Neuronal stem cell (in vitro differentiated cells): ENCODE measurements around the gene BCAS3.
A peak's percentile ranks its signal among the peaks of the same experiment; 100 is the strongest.

Source experiments
- DNase-seq: peaks from one replicate; pipeline ENCODE4 v3.0.0-alpha.2; 2013; ENCODE audit warnings: low spot score
- H2AFZ ChIP-seq: one replicate; pipeline ENCODE4 v1.6.1; 2013; ENCODE audit warnings: mild to moderate bottlenecking, low read length, inconsistent platforms
- H2AK5ac ChIP-seq: 2 replicates; pipeline ENCODE4 v1.6.1; 2013; ENCODE audit warnings: low read depth, mild to moderate bottlenecking, inconsistent platforms, low read length, moderate library complexity, mixed read lengths
- H2BK120ac ChIP-seq: 2 replicates; pipeline ENCODE4 v1.6.1; 2013; ENCODE audit warnings: low read depth, mild to moderate bottlenecking, inconsistent platforms, low read length, moderate library complexity, mixed read lengths
- H2BK12ac ChIP-seq: one replicate; pipeline ENCODE4 v1.6.1; 2013; ENCODE audit warnings: low read length, inconsistent platforms
- H2BK15ac ChIP-seq: 2 replicates; pipeline ENCODE4 v1.6.1; 2013; ENCODE audit warnings: mild to moderate bottlenecking, low read length, inconsistent platforms, mixed read lengths
- H2BK5ac ChIP-seq: one replicate; pipeline ENCODE4 v1.6.1; 2013; ENCODE audit warnings: inconsistent platforms, mild to moderate bottlenecking, low read length, moderate library complexity
- H3K14ac ChIP-seq: one replicate; pipeline ENCODE4 v1.6.1; 2013; ENCODE audit warnings: low read length, inconsistent platforms
- H3K18ac ChIP-seq: 2 replicates; pipeline ENCODE4 v1.6.1; 2013; ENCODE audit warnings: low read length, inconsistent platforms
- H3K23ac ChIP-seq: 2 replicates; pipeline ENCODE4 v1.6.1; 2013; ENCODE audit warnings: low read depth, mild to moderate bottlenecking, mixed read lengths, low read length, inconsistent platforms; ENCODE audit not compliant: poor library complexity
- H3K27ac ChIP-seq: replicated peaks from 3 replicates; pipeline ENCODE4 v1.5.1; 2013; ENCODE audit warnings: low read length, inconsistent platforms
- H3K27me3 ChIP-seq, 3 experiments: 2 replicates each; pipeline ENCODE4 v1.6.1; 2013; ENCODE audit warnings: low read length in 3 of 3, mild to moderate bottlenecking in 2 of 3, inconsistent platforms in 1 of 3, low read depth in 1 of 3, mixed read lengths in 1 of 3, moderate library complexity in 1 of 3; ENCODE audit not compliant: control insufficient read depth in 3 of 3, insufficient read depth in 3 of 3
- H3K36me3 ChIP-seq, 2 donors: replicated peaks in 1 of 2; 2 replicates each; pipeline ENCODE4 v1.6.1; 2013; ENCODE audit warnings: low read length in 2 of 2; ENCODE audit not compliant: control insufficient read depth in 2 of 2, insufficient read depth in 2 of 2
- H3K4ac ChIP-seq: 2 replicates; pipeline ENCODE4 v1.6.1; 2013; ENCODE audit warnings: inconsistent platforms, mild to moderate bottlenecking, low read length, moderate library complexity
- H3K4me1 ChIP-seq, 2 donors: 1 replicate in 1 of 2; 2 replicates in 1 of 2; pipeline ENCODE4 v1.6.1; 2013; ENCODE audit warnings: low read length in 2 of 2, low read depth in 1 of 2; ENCODE audit not compliant: control insufficient read depth in 2 of 2, insufficient read depth in 1 of 2
- H3K4me2 ChIP-seq: one replicate; pipeline ENCODE4 v1.6.1; 2013; ENCODE audit warnings: mild to moderate bottlenecking, low read length, inconsistent platforms; ENCODE audit not compliant: insufficient read depth, poor library complexity, severe bottlenecking
- H3K4me3 ChIP-seq, 2 donors: 2 replicates each; pipeline ENCODE4 v1.5.1; 2013; ENCODE audit warnings: low read length in 2 of 2, mild to moderate bottlenecking in 2 of 2, inconsistent platforms in 1 of 2, moderate library complexity in 1 of 2
- H3K79me1 ChIP-seq: one replicate; pipeline ENCODE4 v1.6.1; 2013; ENCODE audit warnings: low read depth, mild to moderate bottlenecking, inconsistent platforms, low read length, moderate library complexity
- H3K9ac ChIP-seq: one replicate; pipeline ENCODE4 v1.6.1; 2013; ENCODE audit warnings: mild to moderate bottlenecking, low read depth, low read length, inconsistent platforms; ENCODE audit not compliant: poor library complexity
- H3K9me3 ChIP-seq, 2 donors: replicated peaks in 1 of 2; 2 replicates each; pipeline versions ENCODE3 to v1.6.1; 2013; ENCODE audit warnings: low read length in 2 of 2, mild to moderate bottlenecking in 2 of 2, inconsistent platforms in 1 of 2, low read depth in 1 of 2, mixed read lengths in 1 of 2, moderate library complexity in 1 of 2; ENCODE audit not compliant: control insufficient read depth in 2 of 2, insufficient read depth in 1 of 2
- H4K8ac ChIP-seq: one replicate; pipeline ENCODE4 v1.6.1; 2013; ENCODE audit warnings: low read depth, mild to moderate bottlenecking, inconsistent platforms, low read length, moderate library complexity
- H4K91ac ChIP-seq: one replicate; pipeline ENCODE4 v1.6.1; 2013; ENCODE audit warnings: low read length, low read depth, mild to moderate bottlenecking, inconsistent platforms; ENCODE audit not compliant: poor library complexity
- WGBS, 2 donors: extraction: QIAGEN DNeasy Blood & Tissue Kit; methylation state at CpG; one replicate each; pipeline ENCODE4 v1.1.7; 2013; ENCODE audit warnings: missing lambda C conversion rate in 2 of 2, mixed read lengths in 1 of 2; ENCODE audit not compliant: insufficient read length in 2 of 2, insufficient replicate concordance in 1 of 2; ENCODE audit errors: extremely low coverage in 2 of 2; 5-methylcytosine and 5-hydroxymethylcytosine counted together

The BCAS3 gene

DNA sequence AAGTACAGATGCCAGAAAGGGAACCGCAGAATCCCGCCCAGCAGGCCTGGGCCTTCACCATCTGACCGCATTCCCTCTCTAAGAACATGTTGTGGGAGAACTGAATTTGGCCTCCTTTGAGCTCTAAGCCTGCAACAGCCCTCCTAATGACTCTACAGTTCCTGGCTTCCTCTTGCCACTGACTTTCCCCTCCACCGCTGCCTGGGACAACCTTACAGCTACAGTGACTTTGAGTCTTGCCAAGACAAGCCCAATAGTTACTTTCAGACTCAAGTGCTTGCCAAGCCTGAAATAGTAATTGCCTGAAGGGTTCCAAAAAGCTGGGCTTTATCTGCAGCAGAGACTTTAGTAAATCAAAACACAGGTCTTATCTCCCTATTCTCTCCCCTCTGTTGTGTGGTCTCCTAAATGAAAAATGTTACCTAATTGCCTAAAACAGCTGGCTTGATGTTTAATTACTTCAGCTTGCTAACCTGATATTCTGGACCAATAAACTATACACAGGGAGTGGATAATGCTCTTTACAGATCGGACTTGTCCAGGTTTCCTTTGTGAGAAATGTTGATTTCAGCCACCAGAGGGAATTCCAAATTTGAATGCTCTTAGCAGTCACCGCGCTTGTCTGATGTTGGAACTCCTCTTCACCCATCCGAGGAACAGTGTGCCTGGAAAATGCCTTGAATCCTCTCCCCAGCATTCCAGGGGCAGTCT is 636.9 kb downstream of the BCAS3 start:
- no peak overlapping the region for H2BK12ac ChIP-seq
- no peak overlapping the region for H2AFZ ChIP-seq
- no peaks in the 10 kb centered on the region for H3K79me1 ChIP-seq
- no peak overlapping the region for H2BK120ac ChIP-seq
- H3K4ac ChIP-seq: no peak overlapping the region
- H3K4me3 ChIP-seq: no peak overlapping the region
- no peak overlapping the region for H2BK15ac ChIP-seq
- H2AK5ac ChIP-seq: no peak overlapping the region
- H3K27me3 ChIP-seq: no peaks in the 10 kb centered on the region
- no peak overlapping the region for H3K27ac ChIP-seq
- H3K14ac ChIP-seq: no peak overlapping the region
- no peak overlapping the region for H3K4me2 ChIP-seq
- no peak for DNase-seq
- no peak overlapping the region for H4K8ac ChIP-seq
- no CpG with 5 or more reads among the region's 8 CpGs for WGBS, 2 donors
- no peak overlapping the region for H3K18ac ChIP-seq
- H3K4me1 ChIP-seq: no peaks in the 10 kb centered on the region
- no peak overlapping the region for H3K23ac ChIP-seq
- no peak overlapping the region for H2BK5ac ChIP-seq
- H3K36me3 ChIP-seq: no peaks in the 10 kb centered on the region
- H4K91ac ChIP-seq: no peak overlapping the region
- H3K9me3 ChIP-seq: no peaks in the 10 kb centered on the region
- H3K9ac ChIP-seq: no peak overlapping the region

DNA sequence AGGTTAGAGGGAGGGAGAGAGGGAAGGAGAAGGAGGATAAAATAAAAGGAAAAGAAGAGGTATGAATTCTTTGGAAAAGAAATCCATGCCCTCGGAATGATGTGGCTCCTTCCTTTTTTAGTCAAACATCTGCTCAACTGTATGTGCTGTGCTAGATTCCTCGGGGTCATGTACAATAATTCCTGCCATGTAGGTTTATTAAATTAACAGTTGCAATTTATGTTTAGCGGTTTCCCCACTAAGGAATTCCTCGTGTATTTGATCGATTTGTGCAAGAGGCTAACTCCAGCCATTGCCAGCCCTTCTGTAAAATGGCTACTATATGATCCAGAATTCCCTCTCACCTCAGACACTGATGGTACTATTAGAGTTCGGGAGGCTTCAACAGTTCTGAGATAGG is 639.0 kb downstream of the BCAS3 start:
- Histone ChIP-seq H3K4me2 (no peak overlapping the region), H2BK12ac (no peak overlapping the region), H3K4ac (no peak overlapping the region), H3K18ac (no peak overlapping the region), H3K79me1 (no peaks in the 10 kb centered on the region), H3K9me3 (no peaks in the 10 kb centered on the region), H3K4me1 (peaks cover 4 to 5% of the 10 kb centered on the region in 2 donors), H3K27me3 (no peaks in the 10 kb centered on the region), H2BK15ac (no peak overlapping the region), H3K36me3 (no peaks in the 10 kb centered on the region), H3K27ac (no peak overlapping the region), H3K9ac (no peak overlapping the region), H3K4me3 (no peak overlapping the region), H2BK120ac (no peak overlapping the region), H2AFZ (no peak overlapping the region), H4K8ac (no peak overlapping the region), H4K91ac (no peak overlapping the region), H3K23ac (no peak overlapping the region), H2BK5ac (no peak overlapping the region), H3K14ac (no peak overlapping the region), H2AK5ac (no peak overlapping the region)
- no peak for DNase-seq
- WGBS, 2 donors: no CpG with 5 or more reads among the region's 6 CpGs

DNA sequence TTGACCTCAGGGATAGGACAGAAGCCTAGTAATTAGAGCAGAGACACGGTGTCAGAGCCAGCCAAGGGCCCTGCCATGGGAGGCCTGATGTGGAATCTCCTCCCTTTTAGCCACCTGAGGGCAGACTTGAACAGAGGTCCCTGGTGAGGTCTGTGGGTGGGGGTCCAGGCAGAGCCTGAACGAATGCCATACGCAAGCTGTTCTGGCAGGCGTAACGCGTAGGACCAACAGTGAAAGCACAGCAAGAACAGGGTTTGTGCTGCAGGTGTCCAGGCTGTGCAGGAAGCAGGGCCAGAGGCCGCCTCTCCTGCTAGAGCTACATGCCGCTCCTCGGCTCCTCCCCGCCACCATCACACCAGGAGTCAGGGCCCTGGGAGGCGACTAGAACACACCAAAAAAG is 640.1 kb downstream of the BCAS3 start:
- Histone ChIP-seq H3K9ac (no peak overlapping the region), H3K4me3 (no peak overlapping the region), H3K23ac (no peak overlapping the region), H3K14ac (no peak overlapping the region), H3K9me3 (no peaks in the 10 kb centered on the region), H3K4me2 (no peak overlapping the region), H3K4ac (no peak overlapping the region), H4K8ac (no peak overlapping the region), H2AFZ (no peak overlapping the region), H2BK5ac (no peak overlapping the region), H3K4me1 (peaks cover 4 to 8% of the 10 kb centered on the region in 2 donors), H2AK5ac (no peak overlapping the region), H3K27me3 (no peaks in the 10 kb centered on the region), H4K91ac (no peak overlapping the region), H2BK12ac (no peak overlapping the region), H3K18ac (peak overlapping the region; percentile 11), H3K79me1 (no peaks in the 10 kb centered on the region), H2BK120ac (no peak overlapping the region), H3K36me3 (no peaks in the 10 kb centered on the region), H3K27ac (no peak overlapping the region), H2BK15ac (no peak overlapping the region)
- no CpG with 5 or more reads among the region's 11 CpGs for WGBS, 2 donors
- no peak for DNase-seq

DNA sequence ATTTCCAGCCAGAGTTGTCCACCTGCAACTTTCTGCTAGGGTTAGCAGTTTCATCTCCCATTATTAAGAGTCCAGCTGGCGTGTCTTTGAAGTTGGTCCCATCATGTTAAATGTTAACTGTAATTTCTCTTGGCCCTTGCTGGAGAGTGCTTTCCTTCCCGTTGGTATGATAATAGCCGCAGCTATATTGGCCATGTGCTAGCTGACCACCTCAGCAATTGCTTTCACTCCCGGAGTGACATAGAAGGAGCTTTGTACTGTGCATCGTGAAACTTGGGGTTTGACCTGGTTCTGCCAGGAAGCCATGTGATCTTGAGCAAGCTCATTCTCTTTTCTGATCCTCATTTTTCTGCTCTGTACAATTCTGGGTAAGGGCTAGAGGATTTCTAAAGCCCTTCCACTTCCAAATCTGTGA is 641.0 kb downstream of the BCAS3 start:
- H3K27me3 ChIP-seq: no peaks in the 10 kb centered on the region
- H2AK5ac ChIP-seq: no peak overlapping the region
- H3K4me3 ChIP-seq: no peak overlapping the region
- no peaks in the 10 kb centered on the region for H3K36me3 ChIP-seq
- no peak overlapping the region for H3K4ac ChIP-seq
- no peak for DNase-seq
- no peak overlapping the region for H2BK120ac ChIP-seq
- H3K14ac ChIP-seq: no peak overlapping the region
- H2BK5ac ChIP-seq: no peak overlapping the region
- H3K23ac ChIP-seq: no peak overlapping the region
- no peak overlapping the region for H3K27ac ChIP-seq
- H3K79me1 ChIP-seq: no peaks in the 10 kb centered on the region
- H2BK15ac ChIP-seq: no peak overlapping the region
- H3K4me1 ChIP-seq: peaks cover 6 to 11% of the 10 kb centered on the region in 2 donors
- no peak overlapping the region for H3K18ac ChIP-seq
- no CpG with 5 or more reads among the region's 5 CpGs for whole genome bisulfite sequencing, 2 donors
- no peak overlapping the region for H4K8ac ChIP-seq
- no peak overlapping the region for H2AFZ ChIP-seq
- no peak overlapping the region for H2BK12ac ChIP-seq
- no peak overlapping the region for H4K91ac ChIP-seq
- H3K9me3 ChIP-seq: no peaks in the 10 kb centered on the region
- H3K4me2 ChIP-seq: no peak overlapping the region
- no peak overlapping the region for H3K9ac ChIP-seq
